ENCODE results near the gene TEX19. TPM values are rescaled to one million over a fixed set of nuclear protein-coding genes. Genes with fewer than 3 reads are reported as not detected.

TEX19 gene
- total and polyA plus RNA-seq, 3 donors from 2014 or later, result 21.9 to 37.8 (median 31.2) TPM

DNA sequence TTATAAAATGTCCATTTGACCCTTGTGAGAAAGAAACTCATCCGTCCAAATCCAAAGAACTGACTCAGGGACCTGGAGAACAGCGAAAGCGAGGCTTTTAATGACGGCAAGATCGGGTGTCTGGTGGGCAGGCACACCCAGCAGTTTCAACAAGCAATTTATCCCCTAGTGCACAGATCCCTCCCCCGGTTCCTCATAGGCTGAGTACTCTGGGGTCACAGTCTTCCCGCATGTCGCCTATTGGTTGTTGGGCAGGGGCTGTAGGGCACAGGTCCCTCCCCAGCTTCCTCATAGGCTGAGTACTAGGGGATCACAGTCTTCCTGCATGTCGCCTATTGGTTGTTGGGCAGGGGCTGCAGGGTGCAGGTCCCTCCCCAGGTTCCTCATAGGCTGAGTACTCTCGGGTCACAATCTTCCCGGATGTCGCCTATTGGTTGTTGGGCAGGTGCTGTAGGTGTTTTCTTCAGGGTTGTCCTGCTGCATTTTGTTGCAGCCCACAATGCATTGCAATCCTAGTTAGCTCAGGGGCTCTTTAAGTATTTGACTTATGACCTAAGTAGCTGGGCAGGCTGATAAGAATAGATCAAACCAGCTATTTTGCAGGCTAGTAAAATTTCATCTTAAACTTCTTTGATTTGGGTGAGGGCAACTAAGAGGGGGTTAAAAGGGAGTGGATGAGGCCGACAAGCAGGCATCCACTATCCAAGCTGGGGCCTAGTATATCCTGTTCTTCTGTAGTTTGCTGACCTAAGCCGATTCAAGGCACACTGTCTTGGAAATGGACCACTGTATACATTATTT lies 8.9 kb downstream of the TEX19 start:
- TF ChIP-seq POLR2A (IDR thresholded peaks at IDR 0.05), result no peak
- TF ChIP-seq, protein P1, sequence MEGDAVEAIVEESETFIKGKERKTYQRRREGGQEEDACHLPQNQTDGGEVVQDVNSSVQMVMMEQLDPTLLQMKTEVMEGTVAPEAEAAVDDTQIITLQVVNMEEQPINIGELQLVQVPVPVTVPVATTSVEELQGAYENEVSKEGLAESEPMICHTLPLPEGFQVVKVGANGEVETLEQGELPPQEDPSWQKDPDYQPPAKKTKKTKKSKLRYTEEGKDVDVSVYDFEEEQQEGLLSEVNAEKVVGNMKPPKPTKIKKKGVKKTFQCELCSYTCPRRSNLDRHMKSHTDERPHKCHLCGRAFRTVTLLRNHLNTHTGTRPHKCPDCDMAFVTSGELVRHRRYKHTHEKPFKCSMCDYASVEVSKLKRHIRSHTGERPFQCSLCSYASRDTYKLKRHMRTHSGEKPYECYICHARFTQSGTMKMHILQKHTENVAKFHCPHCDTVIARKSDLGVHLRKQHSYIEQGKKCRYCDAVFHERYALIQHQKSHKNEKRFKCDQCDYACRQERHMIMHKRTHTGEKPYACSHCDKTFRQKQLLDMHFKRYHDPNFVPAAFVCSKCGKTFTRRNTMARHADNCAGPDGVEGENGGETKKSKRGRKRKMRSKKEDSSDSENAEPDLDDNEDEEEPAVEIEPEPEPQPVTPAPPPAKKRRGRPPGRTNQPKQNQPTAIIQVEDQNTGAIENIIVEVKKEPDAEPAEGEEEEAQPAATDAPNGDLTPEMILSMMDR (IDR thresholded peaks at IDR 0.05), result no peak
- Histone ChIP-seq H3K4me3 (no peak overlapping the region), H3K36me3 (ENCODE audit: low read depth, missing control alignments) (no peaks in the 10 kb centered on the region), H3K27ac (no peak overlapping the region), H3K9me3 (no peaks in the 10 kb centered on the region), H3K27me3 (no peaks in the 10 kb centered on the region), H3K4me1 (no peaks in the 10 kb centered on the region)
- intact Hi-C loops (cut with DNase I; ENCODE audit: low total_unique reads), result no loop called here
- peak; percentile 48 for DNase-seq
- WGBS, 2 donors, result 70 to 83% methylated on average over 14 of the region's 14 CpGs

DNA sequence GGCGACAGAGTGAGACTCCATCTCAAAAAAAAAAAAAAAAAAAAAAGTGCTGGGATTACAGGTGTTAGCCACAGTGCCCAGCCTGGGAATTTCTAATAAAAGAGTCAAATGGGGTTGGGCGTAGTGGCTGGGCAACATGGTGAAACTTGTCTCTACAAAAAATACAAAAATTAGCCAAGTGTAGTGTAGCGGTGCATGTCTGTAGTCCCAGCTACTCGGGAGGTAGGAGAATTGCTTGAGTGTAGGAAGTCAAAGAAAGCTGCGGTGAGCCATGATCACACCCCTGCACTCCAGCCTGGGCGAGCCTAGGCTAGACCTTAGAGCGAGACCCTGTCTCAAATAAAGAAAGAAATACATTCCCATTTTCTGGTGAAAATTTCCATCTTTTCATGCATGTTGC lies 10.2 kb downstream of the TEX19 start:
- intact Hi-C loops (cut with DNase I; ENCODE audit: low total_unique reads), result no loop called here
- no peaks in the 10 kb centered on the region for H3K4me1 ChIP-seq
- no peak for DNase-seq
- 95% methylated on average over 7 of the region's 7 CpGs for whole genome bisulfite sequencing, 2 donors
- H3K9me3 ChIP-seq, result no peaks in the 10 kb centered on the region
- H3K36me3 ChIP-seq (ENCODE audit: low read depth, missing control alignments), result no peaks in the 10 kb centered on the region
- H3K27ac ChIP-seq, result no peak overlapping the region
- no peak for TF ChIP-seq POLR2A (IDR thresholded peaks at IDR 0.05)
- TF ChIP-seq, protein P1 (IDR thresholded peaks at IDR 0.05), result no peak
- H3K27me3 ChIP-seq, result no peaks in the 10 kb centered on the region
- H3K4me3 ChIP-seq, result no peak overlapping the region

DNA sequence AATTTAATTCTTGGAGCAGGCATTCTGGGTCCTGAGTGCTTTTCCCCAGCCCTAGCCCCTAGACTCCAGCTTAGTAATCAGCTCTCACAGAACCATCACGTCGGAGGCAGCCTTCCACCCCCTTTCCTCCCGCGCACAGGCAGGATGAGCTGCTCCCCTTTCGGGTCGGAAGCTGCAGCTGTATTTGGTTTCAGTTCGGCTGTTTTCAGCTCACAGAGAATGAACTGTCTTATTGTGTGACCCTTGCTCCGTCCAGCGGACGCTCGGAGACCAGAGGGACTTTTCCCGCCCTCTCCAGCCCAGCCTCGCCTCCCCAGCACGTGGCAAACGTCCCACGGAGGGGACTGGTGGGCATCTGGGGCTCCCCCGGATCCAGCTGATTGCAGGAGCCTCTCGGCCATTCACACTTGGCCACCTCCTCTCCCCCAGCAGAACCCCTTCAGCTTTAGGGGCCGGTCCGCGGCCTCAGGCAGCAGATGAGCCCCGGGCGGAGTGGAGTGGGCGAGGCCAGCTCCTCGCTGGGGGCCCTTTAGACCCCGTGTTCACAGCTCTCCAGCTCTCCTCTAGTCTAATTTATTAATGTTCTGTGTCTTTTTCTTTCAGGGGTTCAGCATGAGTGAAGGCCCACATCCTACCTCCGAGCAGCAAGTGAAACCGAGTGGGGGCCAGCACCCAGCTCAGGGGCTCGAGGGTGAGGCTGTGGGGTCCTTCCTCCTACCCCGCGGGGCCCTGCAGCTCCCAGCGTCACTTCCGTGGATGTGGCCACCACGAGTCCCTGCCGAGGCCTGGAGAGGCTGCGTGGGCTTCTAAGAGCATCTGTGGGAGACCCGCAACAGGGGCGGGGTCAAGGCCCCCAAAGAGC lies 11.7 kb downstream of the TEX19 start:
- Histone ChIP-seq H3K4me3 (peak overlapping the region in 1 of 2 donors; percentile 23), H3K36me3 (ENCODE audit: low read depth, missing control alignments) (no peaks in the 10 kb centered on the region), H3K9me3 (no peaks in the 10 kb centered on the region), H3K27me3 (no peaks in the 10 kb centered on the region), H3K4me1 (no peaks in the 10 kb centered on the region), H3K27ac (no peak overlapping the region)
- WGBS, 2 donors, result 23 to 30% methylated on average over 15 to 38 of the region's 38 CpGs
- DNase-seq, result no peak
- intact Hi-C loops (cut with DNase I; ENCODE audit: low total_unique reads), result no loop called here
- TF ChIP-seq, protein P1 (IDR thresholded peaks at IDR 0.05), result no peak
- no peak for TF ChIP-seq POLR2A (IDR thresholded peaks at IDR 0.05)

DNA sequence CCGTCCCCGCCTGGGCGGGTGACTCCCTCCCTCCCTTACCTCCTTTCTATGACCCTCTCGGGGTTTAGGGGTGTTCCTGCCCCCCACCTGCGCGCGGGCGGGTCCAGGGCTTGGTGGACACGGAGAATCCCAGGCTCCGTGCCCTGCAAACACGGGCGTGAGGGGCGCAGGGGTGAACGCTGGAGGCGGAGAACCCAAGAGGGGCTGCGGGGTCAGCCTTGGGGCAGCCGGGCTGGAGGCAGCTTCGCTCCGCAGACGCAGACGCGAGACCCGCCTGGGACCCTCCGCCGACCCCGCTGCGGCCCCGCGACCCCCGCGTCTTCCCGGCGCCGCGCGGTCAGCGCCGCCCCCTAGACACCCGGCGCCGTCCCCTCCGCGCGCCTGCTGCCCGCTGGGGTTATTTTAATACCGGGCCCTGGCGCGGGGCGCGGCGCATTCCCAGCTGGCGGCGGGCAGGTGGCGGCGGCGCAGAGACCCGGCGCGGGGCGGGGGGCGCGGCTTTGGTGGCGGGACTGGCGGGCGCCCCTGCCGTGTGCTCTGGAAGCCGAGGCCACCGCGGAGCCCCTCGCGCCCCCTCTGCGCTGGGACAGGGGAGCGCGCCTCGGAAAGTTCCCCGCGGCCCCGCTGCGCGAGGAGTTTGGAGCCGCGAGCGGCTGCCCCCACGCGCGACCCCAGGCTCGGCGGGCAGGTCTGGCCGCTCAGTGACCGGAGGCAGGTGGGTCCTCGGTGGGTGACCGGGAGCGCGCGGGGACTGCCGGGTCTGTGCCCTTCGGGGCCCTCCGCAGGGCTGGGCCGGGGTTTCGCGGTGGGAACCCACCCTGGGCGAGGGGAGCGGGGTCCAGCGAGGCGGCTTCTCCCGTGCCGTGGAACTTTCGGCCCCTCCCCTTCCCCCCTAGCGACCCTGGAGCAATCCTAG lies 12.5 kb downstream of the TEX19 start, which contains the start of gene UTS2R:
Gene UTS2R (plus strand): TSS at position 433 of the 916 bp plus-strand sequence. CDS start 2,560 bp downstream, outside the sequence.
- no peaks in the 10 kb centered on the region for H3K9me3 ChIP-seq
- H3K36me3 ChIP-seq (ENCODE audit: low read depth, missing control alignments), result no peaks in the 10 kb centered on the region
- no peaks in the 10 kb centered on the region for H3K4me1 ChIP-seq
- 6 to 40% methylated on average over 1 to 74 of the region's 109 CpGs for WGBS, 2 donors
- DNase-seq, result no peak
- no peaks in the 10 kb centered on the region for H3K27me3 ChIP-seq
- peak within 1 kb of the TSS in 1 of 2 donors; percentile 23 for H3K4me3 ChIP-seq
- intact Hi-C loops (cut with DNase I; ENCODE audit: low total_unique reads), result no loop called here
- H3K27ac ChIP-seq, result no peak within 1 kb of the TSS
- TF ChIP-seq, protein P1 (IDR thresholded peaks at IDR 0.05), result no peak
- no peak for TF ChIP-seq POLR2A (IDR thresholded peaks at IDR 0.05)
